HG03432 (cell line): Measurements from ENCODE around the gene C1QTNF9B.
A peak's percentile ranks its signal among the peaks of the same experiment; 100 is the strongest.
"Not testable (repeated sequence)": the region's sequence is repeated elsewhere in the genome, so short reads cannot be mapped to it uniquely, and the experiment has no call there.

Experiments
- ATAC-seq: cut with Tn5 transposase; IDR thresholded peaks from one replicate; pipeline ENCODE4 v1.9.1; 2021; ENCODE audit warnings: mild to moderate bottlenecking, moderate library complexity; ENCODE audit not compliant: unreplicated experiment

Gene C1QTNF9B

GRCh38 chr13:23894746-23895145 is 2.6 kb downstream of the C1QTNF9B start:
- ATAC-seq = not testable (repeated sequence)

GRCh38 chr13:23893791-23894190 is 3.5 kb downstream of the C1QTNF9B start:
- ATAC-seq = not testable (repeated sequence)

- peak; percentile 19 for ATAC-seq
These were observed 7.4 kb downstream of the C1QTNF9B start for GRCh38 chr13:23889615-23890607.

GRCh38 chr13:23888658-23889614 is 8.4 kb downstream of the C1QTNF9B start, which contains the start of gene MIPEP:
Gene MIPEP (minus strand): TSS chr13:23889400. CDS start chr13:23889320, 80 bp downstream.
- peak; percentile 96 for ATAC-seq

GRCh38 chr13:23884361-23884760 is 12.9 kb downstream of the C1QTNF9B start:
- ATAC-seq = not testable (repeated sequence)

- no peak for ATAC-seq
These were observed 14.0 kb downstream of the C1QTNF9B start for GRCh38 chr13:23883255-23883654.

- not testable (repeated sequence) for ATAC-seq
These were observed 15.9 kb downstream of the C1QTNF9B start for GRCh38 chr13:23881402-23881800.

- ATAC-seq = not testable (repeated sequence)
These were observed 16.6 kb downstream of the C1QTNF9B start for GRCh38 chr13:23880493-23881401.

- ATAC-seq = no peak
These were observed 20.0 kb downstream of the C1QTNF9B start for GRCh38 chr13:23877286-23877685.

GRCh38 chr13:23876265-23876664 is 21.0 kb downstream of the C1QTNF9B start:
- ATAC-seq = no peak

GRCh38 chr13:23871616-23872220 is 25.6 kb downstream of the C1QTNF9B start:
- ATAC-seq = no peak

GRCh38 chr13:23870356-23871140 is 26.8 kb downstream of the C1QTNF9B start:
- peak; percentile 67 for ATAC-seq

- ATAC-seq = no peak
These were observed 28.8 kb downstream of the C1QTNF9B start for GRCh38 chr13:23868521-23868920.

- no peak for ATAC-seq
These were observed 30.2 kb downstream of the C1QTNF9B start for GRCh38 chr13:23867027-23867491.

GRCh38 chr13:23866420-23867026 is 30.8 kb downstream of the C1QTNF9B start:
- no peak for ATAC-seq

- ATAC-seq = no peak
These were observed 31.4 kb downstream of the C1QTNF9B start for GRCh38 chr13:23865906-23866305.

GRCh38 chr13:23865026-23865425 is 32.3 kb downstream of the C1QTNF9B start:
- ATAC-seq = no peak

- ATAC-seq = no peak
These were observed 36.0 kb downstream of the C1QTNF9B start for GRCh38 chr13:23861310-23861709.
